Colonic mucosa (tissue), 4 donors: Measurements from ENCODE around the gene MAD1L1. TPM values are rescaled to one million over a fixed set of nuclear protein-coding genes. Genes with fewer than 3 reads are reported as not detected.
A peak's percentile ranks its signal among the peaks of the same experiment; 100 is the strongest.

Experiments used
- DNase-seq: peaks from one replicate; pipeline ENCODE4 v3.0.0-alpha.2; 2020
- H3K27ac ChIP-seq: fragments of 200-600 bp; one replicate; pipeline ENCODE4 v1.8.0; 2021
- H3K27me3 ChIP-seq: fragments of 200-600 bp; one replicate; pipeline ENCODE4 v1.8.0; 2021
- H3K36me3 ChIP-seq: fragments of 200-600 bp; one replicate; pipeline ENCODE4 v1.8.0; 2021
- H3K4me1 ChIP-seq: fragments of 200-600 bp; one replicate; pipeline ENCODE4 v1.8.0; 2021; ENCODE audit warnings: mild to moderate bottlenecking
- H3K4me3 ChIP-seq: fragments of 200-600 bp; one replicate; pipeline ENCODE4 v1.8.0; 2021
- H3K9ac ChIP-seq, 2 donors: one replicate each; pipeline ENCODE4 v1.7.0; 2013; ENCODE audit warnings: control low read depth in 2 of 2, low read depth in 2 of 2, low read length in 2 of 2
- H3K9me3 ChIP-seq: fragments of 200-600 bp; one replicate; pipeline ENCODE4 v1.8.0; 2021
- intact Hi-C: fragments of 100-400 bp; cut with DNase I; formaldehyde crosslinking; loops from one replicate; pipeline ENCODE4 v1.14.1; 2022
- total RNA-seq, 2 donors: library from RNA; stranded (reverse); fragmentation: NEBNext Ultra II Directional in 1 of 2; extraction: Animal tissue kit (Norgen Biotek cat#: 25700) in 1 of 2; gene quantifications; one replicate each; pipeline ENCODE4 v1.2.1, GENCODE V29; 2021
- TF ChIP-seq, protein P1 (sequence below): fragments of 200-600 bp; IDR thresholded peaks from one replicate; pipeline ENCODE4 v1.8.0; 2022; ENCODE audit warnings: antibody characterized with exemption, mild to moderate bottlenecking
- donor health status: healthy.
- donor health status: DM: no; HTN: no; CAD: no.
- donor health status: DM: no; HTN: no; CAD: no.

The MAD1L1 gene
- total RNA-seq, 2 donors from 2014 or later = 18.2 to 47.0 TPM

DNA sequence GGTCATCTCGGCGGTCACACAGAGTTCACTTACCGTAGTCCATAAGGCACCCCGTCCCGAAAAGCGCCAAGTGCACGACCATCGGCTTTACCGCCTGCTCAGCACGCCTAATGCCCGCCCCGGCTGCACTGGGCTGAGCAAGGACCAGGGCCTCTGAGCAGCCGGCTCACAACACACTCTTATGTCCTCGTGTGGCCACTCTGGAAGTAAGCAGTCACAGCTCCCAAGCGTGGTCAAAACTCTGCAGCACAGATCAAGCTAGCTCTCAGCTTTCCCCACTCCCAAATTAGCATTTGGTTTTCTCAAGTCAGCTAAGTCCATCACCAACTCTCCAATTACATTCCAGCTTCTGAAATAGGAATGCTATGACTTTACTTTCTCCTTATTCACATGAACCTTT, 57.7 kb downstream of the MAD1L1 start:
- no peak for DNase-seq
- H3K4me1 ChIP-seq = no peaks in the 10 kb centered on the region
- no peak overlapping the region for H3K9ac ChIP-seq
- H3K27me3 ChIP-seq = no peaks in the 10 kb centered on the region
- no peak overlapping the region for H3K4me3 ChIP-seq
- H3K9me3 ChIP-seq = no peaks in the 10 kb centered on the region
- TF ChIP-seq, protein P1, sequence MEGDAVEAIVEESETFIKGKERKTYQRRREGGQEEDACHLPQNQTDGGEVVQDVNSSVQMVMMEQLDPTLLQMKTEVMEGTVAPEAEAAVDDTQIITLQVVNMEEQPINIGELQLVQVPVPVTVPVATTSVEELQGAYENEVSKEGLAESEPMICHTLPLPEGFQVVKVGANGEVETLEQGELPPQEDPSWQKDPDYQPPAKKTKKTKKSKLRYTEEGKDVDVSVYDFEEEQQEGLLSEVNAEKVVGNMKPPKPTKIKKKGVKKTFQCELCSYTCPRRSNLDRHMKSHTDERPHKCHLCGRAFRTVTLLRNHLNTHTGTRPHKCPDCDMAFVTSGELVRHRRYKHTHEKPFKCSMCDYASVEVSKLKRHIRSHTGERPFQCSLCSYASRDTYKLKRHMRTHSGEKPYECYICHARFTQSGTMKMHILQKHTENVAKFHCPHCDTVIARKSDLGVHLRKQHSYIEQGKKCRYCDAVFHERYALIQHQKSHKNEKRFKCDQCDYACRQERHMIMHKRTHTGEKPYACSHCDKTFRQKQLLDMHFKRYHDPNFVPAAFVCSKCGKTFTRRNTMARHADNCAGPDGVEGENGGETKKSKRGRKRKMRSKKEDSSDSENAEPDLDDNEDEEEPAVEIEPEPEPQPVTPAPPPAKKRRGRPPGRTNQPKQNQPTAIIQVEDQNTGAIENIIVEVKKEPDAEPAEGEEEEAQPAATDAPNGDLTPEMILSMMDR = no peak
- intact Hi-C loops = no loop called here
- no peak overlapping the region for H3K27ac ChIP-seq
- H3K36me3 ChIP-seq = no peaks in the 10 kb centered on the region

DNA sequence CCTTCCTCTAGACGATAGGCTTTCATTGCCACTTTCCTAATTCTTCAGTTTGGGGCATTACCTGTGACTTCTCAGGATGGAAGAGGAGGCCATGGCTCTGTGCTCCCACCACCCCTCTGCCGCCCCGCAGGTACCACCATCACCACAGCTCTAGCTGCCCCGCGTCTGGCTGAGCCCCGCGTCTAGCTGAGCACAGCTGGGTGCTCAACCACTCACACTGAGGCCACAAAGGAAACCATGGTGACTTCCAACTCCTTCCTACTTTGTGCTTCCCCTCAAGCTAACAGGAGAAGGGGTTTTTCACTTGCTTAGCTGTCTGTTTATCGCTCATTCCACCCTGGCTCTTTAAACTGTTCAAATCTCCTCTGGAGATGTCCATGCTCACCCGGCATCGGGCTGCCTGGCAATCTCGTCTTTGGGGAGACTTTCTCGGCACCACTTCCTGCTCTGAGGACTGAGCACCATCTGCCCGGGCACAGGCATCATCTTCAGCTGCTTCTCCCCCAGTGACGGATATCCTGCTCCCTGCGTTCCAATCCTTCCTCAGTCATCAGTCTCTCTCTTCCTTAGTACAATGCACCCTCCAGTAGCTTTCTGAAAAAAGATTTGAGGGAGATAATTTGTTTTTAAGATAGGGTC, 59.4 kb downstream of the MAD1L1 start:
- Histone ChIP-seq H3K36me3 (no peaks in the 10 kb centered on the region), H3K4me3 (no peak overlapping the region), H3K9me3 (no peaks in the 10 kb centered on the region), H3K27me3 (no peaks in the 10 kb centered on the region), H3K9ac (no peak overlapping the region), H3K27ac (no peak overlapping the region), H3K4me1 (no peaks in the 10 kb centered on the region)
- intact Hi-C loops = no loop called here
- no peak for DNase-seq
- TF ChIP-seq, protein P1 = no peak

DNA sequence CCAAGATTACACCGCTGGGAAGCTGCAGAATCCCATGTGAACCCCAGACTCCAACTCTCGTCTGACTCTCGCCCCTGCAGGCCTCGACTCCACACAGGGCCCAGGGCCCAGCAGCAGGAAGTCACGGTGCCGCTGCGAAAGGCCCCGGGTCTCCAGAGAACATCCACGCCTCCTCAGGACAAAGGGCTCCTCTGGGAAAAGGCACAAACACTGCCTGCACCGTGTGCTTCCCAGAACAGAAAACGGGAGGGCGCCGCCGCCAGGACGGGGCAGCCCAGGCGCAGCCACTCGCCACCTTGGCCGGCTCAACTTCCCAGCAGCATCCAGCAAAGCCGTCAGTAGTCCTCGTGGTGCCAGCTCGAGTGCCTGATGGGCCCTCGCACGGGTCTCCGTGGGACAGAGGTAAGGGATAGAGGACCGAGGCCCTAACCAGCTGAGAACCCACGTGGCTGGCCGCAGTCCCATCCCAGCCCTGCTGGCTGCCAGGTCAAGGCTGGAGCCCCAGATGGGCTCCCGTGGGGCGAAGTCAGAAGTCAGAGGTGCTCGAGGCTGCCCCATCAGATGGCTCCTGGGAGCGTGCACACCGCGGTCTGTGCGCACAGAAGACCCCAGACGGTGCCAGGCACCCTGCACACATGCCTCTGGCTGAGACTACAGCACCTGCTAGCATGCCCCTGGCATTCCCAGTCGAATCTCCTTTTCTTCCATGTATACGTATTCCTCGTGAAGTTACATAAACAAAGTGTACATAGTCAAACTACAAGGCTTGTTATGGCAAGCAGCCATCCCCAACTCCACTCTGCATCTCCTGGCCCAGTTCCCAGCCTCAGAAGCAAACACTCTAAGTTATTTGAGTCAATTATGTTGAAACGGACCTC, 60.2 kb downstream of the MAD1L1 start:
- H3K9me3 ChIP-seq = no peaks in the 10 kb centered on the region
- DNase-seq = peak; percentile 48
- no peaks in the 10 kb centered on the region for H3K27me3 ChIP-seq
- no peaks in the 10 kb centered on the region for H3K4me1 ChIP-seq
- intact Hi-C loops = no loop called here
- no peak overlapping the region for H3K4me3 ChIP-seq
- TF ChIP-seq, protein P1 = no peak
- H3K9ac ChIP-seq = no peak overlapping the region
- H3K36me3 ChIP-seq = no peaks in the 10 kb centered on the region
- no peak overlapping the region for H3K27ac ChIP-seq

DNA sequence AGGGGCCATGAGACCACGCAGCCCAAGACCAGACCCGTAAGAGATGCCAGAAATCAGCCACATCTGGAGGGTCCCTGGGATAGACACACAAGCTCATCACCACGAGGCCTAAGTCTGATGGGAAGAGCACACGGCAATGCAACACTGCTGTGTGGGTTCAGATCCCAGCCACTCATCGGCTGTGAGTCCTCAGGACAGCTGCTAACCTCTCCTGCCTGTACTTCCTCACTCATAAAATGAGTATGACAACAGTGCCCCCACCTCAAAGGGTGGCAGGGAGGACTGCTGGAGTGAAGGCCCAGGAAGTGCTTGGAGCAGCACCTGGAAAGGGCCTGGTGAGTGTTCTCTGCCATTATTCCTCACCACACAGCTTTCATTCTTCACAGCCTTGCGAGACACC, 60.9 kb downstream of the MAD1L1 start:
- Histone ChIP-seq H3K9me3 (no peaks in the 10 kb centered on the region), H3K36me3 (no peaks in the 10 kb centered on the region), H3K9ac (no peak overlapping the region), H3K4me1 (no peaks in the 10 kb centered on the region), H3K4me3 (no peak overlapping the region), H3K27me3 (no peaks in the 10 kb centered on the region), H3K27ac (no peak overlapping the region)
- intact Hi-C loops = no loop called here
- no peak for DNase-seq
- TF ChIP-seq, protein P1 = no peak

GRCh38 chr7:2170576-2171521, 61.9 kb downstream of the MAD1L1 start:
- intact Hi-C loops = no loop called here
- no peaks in the 10 kb centered on the region for H3K36me3 ChIP-seq
- no peaks in the 10 kb centered on the region for H3K4me1 ChIP-seq
- H3K4me3 ChIP-seq = no peak overlapping the region
- DNase-seq = no peak
- no peaks in the 10 kb centered on the region for H3K27me3 ChIP-seq
- TF ChIP-seq, protein P1 = no peak
- H3K9ac ChIP-seq = no peak overlapping the region
- no peaks in the 10 kb centered on the region for H3K9me3 ChIP-seq
- H3K27ac ChIP-seq = no peak overlapping the region
